NCI-H1048 (cell line): ENCODE data around the gene MAP6.
"Not testable (repeated sequence)": the region's sequence is repeated elsewhere in the genome, so short reads cannot be mapped to it uniquely, and the experiment has no call there.

Experiments
- DNase-seq: peaks from one replicate; lab custom pipeline; 2025; lab: John Stamatoyannopoulos, UW

Gene MAP6

GRCh38 chr11:75668451-75669297, at the start of gene MAP6:
Gene MAP6 (minus strand): TSS chr11:75669038. CDS start chr11:75668369, 669 bp downstream.
- DNase-seq, result no peak

GRCh38 chr11:75717608-75718418, 49.0 kb upstream of the MAP6 start, which contains the start of gene MOGAT2:
Gene MOGAT2 (plus strand): TSS chr11:75717838. CDS start chr11:75717889, 51 bp downstream.
- DNase-seq, result no peak

GRCh38 chr11:75716659-75717058, 47.8 kb upstream of the MAP6 start:
- no peak for DNase-seq

- DNase-seq, result no peak
Observed at GRCh38 chr11:75715688-75716087, 46.9 kb upstream of the MAP6 start.

GRCh38 chr11:75714211-75714610, 45.4 kb upstream of the MAP6 start:
- no peak for DNase-seq

- DNase-seq, result peak; percentile 51
Observed at GRCh38 chr11:75706260-75706729, 37.5 kb upstream of the MAP6 start.

GRCh38 chr11:75705541-75705940, 36.7 kb upstream of the MAP6 start:
- no peak for DNase-seq

GRCh38 chr11:75703695-75704237, 34.9 kb upstream of the MAP6 start:
- DNase-seq, result no peak

- no peak for DNase-seq
Observed at GRCh38 chr11:75700940-75701339, 32.1 kb upstream of the MAP6 start.

- DNase-seq, result no peak
Observed at GRCh38 chr11:75697906-75698581, 29.2 kb upstream of the MAP6 start.

GRCh38 chr11:75691804-75692203, 23.0 kb upstream of the MAP6 start:
- DNase-seq, result no peak

- DNase-seq, result no peak
Observed at GRCh38 chr11:75689863-75690609, 21.2 kb upstream of the MAP6 start.

- DNase-seq, result not testable (repeated sequence)
Observed at GRCh38 chr11:75683856-75684255, 15.0 kb upstream of the MAP6 start.

- DNase-seq, result no peak
Observed at GRCh38 chr11:75679566-75679965, 10.7 kb upstream of the MAP6 start.

- no peak for DNase-seq
Observed at GRCh38 chr11:75678620-75679259, 9.9 kb upstream of the MAP6 start.

GRCh38 chr11:75677909-75678308, 9.1 kb upstream of the MAP6 start:
- no peak for DNase-seq

- DNase-seq, result no peak
Observed at GRCh38 chr11:75677275-75677674, 8.4 kb upstream of the MAP6 start.

GRCh38 chr11:75673977-75674582, 5.2 kb upstream of the MAP6 start:
- DNase-seq, result no peak

- no peak for DNase-seq
Observed at GRCh38 chr11:75667831-75668450, 897 bp downstream of the MAP6 start.
